NCI-H748 (cell line): ENCODE results near the gene POTEI.
"Not testable (repeated sequence)": the region's sequence is repeated elsewhere in the genome, so short reads cannot be mapped to it uniquely, and the experiment has no call there.

Experiments used
- DNase-seq: peaks from one replicate; lab custom pipeline; 2025; ENCODE audit not compliant: unreplicated experiment; lab: John Stamatoyannopoulos, UW

Gene POTEI

DNA sequence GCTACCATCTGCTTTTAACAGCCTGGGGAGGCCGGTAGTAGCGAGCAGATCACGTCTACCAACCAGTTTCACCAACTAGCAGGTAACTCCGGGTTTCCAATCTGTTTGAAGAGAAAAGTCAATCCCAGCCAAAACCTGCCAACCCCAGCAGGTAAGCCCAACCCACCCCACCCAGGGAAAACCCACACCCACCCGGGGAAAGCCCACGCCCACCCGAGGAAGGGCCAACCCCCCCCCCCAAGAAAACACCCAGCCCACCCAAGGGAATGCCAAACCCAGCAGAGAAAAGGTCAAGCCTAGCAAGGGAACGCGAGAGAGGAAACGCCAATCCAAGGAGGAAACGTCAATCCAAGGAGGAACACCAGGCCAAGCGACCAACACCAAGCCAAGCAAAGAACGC is at the start of gene POTEI:
Gene POTEI, minus strand, starts transcription at position 101 of the 400 bp plus-strand sequence. Its CDS starts 93 bp downstream, at position 8.
- not testable (repeated sequence) for DNase-seq

DNA sequence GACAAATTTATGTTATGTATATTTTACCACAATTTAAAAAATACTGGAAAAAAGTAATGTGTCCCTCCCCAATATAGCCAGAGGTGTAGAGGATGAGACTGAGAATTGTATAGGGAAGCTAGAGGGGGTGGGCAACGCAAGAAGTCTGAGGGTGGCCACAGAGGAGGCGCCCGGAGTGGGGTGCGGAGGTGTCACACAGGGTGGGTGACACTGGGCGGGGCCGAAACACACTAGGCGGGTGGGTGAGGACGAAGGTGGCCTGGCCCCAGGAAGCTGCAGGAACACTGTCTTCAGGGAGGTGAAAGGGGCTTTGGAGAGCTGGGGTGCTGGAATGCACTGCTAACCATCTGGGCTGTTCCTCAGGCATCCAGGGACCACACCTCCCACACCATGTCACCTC is 47.3 kb upstream of the POTEI start:
- not testable (repeated sequence) for DNase-seq

DNA sequence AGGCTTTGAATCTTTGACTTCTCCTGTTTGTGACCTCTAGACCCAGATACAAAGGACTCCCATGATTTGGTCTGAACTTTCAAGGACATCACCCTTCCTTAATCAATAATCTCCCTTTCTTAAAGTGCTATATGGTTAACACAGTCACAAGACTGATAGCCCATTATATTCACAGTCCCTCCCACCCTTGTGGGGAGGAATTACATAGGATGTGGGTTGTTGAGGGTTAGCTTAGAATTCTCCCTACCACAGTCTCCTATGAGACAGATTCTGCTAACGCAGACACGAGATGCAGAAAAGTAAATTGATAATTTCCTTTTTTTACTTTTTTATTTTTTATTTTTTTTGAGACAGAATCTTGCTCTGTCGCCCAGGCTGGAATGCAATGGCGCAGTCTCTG is 45.0 kb upstream of the POTEI start:
- DNase-seq: not testable (repeated sequence)

DNA sequence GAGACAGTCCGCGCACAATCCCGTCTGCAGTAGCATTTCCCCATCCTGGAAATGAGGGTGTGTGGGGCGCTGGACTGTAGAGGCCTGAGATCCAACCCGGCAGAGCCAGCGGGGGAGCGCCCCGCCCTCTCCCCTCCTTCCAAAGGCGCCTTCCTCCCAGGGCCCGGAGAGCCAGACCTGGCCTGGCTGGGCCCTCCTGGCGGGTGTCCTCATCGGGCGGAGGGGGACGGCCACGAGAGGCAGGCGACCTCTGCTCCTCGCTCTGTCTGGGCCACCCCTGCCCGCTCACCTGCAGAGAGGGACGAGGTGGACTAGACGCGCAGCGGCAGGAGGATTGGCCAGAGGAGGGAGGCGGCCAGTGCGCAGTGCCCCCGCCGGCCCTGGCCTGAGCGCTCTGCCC is 40.3 kb upstream of the POTEI start:
- not testable (repeated sequence) for DNase-seq

DNA sequence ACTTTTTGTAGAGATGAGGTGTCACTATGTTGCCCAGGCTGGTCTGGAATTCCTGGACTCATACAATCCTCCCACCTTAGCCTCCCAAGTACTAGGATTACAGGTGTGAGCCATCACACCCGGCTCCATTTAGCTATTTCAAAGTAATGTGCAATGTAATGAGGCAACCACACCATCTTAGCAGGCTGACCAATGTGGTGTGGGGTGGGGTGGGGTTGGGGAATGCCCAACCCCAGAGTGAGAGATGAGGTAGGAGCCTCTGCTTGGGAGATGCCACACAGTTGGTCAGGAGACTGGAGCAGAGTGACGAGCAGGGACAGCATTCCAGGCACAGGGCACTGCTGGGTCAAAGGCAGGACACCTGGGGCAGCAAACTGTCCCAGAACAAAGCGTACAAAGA is 39.3 kb upstream of the POTEI start:
- not testable (repeated sequence) for DNase-seq

DNA sequence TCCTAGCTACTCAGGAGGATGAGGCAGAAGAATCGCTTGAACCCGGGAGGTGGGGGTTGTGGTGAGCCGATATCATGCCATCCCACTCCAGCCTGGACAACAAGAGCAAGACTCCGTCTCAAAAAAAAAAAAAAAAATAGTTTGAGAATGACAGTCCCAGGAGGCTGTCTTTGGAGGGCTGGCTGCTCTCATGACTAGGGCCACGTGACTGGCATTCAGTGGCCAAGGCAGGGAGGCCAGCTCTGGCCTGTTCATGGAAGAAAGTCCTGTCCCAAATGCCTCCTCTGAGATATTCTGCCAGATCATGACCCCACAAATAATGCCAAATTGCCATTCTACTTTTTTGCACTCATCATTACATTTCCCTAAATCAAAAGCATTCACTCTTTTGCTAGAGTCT is 35.9 kb upstream of the POTEI start:
- DNase-seq: not testable (repeated sequence)

DNA sequence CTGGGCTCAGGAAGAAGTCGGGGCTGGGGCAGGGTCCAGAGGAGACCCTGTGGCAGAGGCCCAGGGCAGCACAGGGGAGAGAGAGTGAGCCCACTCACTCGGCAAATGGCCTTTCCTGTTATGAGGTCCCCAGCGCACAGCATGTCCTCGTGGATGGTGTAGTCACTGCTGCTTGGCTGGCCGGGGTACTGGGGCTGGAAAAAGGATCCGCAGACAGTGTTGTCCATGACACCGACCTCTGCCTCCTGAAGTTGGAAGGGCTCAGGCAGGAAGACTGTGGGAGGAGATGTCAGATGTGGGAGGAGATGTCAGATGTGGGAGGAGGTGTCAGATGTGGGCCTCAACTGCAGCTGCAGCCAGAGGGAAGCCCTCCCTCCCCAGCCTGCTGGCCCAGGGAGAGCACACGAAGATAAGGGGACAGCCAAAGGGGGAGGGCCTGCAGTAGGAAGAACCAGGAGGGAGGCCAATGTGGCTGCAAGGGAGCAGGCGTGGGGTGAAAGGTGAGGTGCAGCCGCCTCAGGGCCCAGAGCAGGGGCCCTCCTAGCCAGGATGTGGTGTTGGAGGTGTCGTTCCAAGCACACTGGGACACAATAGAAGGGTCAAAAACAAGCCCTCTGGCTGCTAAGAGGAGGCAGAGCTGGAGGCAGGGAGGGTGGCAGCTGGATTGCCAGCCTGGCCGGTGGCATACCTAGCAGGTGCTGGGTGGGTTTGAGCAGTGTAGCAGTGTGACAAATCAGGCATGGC is 34.8 kb upstream of the POTEI start:
- DNase-seq: not testable (repeated sequence)

DNA sequence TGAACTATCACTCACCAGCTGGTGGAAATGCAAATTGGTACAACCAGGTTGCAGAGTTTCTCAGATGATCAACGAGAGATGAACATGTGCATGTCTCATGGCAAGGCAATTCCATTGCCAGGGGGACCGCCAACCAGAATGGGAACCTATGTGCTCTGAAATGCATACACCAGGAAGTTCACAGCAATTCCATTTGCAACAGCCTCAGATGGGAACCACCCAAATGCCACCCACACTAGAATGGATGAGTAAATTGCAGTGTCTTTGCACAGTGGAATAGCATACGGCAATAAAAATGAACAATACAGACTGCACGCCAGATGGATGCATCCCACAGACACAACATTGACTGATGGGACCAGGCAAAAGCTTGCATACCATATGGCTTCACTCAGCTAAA is 33.7 kb upstream of the POTEI start:
- not testable (repeated sequence) for DNase-seq

DNA sequence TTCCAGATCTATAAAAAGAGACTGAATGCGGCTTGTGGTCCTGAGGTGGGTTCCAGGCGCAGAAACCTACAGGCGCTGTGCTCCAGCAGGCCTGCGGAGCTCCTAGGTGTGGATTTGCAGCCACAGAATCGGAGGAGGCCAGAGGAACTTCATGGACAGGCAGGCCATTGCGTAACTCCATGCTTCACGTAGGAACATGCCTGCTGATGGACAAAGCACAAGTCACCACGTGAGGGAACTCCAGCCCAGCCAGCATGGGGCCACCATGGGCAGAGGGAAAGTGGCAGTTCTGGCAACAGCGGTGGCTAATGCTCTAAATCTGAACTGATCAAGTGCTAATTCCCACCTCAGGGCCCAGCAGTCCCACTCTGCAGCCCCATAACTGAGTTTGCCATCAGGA is 29.1 kb upstream of the POTEI start:
- DNase-seq: not testable (repeated sequence)

DNA sequence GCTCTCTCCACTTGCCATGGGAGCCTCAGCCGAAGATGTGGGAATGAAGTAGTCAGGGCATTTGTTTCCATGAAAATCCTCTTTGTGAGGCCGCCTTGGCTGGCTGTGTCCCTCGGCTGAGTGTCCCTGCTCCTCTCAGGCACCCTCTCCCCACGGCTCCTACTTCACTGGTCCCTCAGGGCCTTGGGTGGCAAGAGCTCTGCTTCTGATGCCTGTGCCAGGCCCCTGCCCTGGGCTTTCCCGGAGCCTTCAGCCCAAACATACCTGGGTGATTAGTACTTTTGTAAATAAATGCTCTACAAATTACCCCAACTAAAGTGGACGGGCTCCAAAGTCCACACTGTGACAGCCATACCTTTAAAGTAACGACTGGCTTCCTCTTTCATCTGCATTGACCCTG is 27.5 kb upstream of the POTEI start:
- not testable (repeated sequence) for DNase-seq

DNA sequence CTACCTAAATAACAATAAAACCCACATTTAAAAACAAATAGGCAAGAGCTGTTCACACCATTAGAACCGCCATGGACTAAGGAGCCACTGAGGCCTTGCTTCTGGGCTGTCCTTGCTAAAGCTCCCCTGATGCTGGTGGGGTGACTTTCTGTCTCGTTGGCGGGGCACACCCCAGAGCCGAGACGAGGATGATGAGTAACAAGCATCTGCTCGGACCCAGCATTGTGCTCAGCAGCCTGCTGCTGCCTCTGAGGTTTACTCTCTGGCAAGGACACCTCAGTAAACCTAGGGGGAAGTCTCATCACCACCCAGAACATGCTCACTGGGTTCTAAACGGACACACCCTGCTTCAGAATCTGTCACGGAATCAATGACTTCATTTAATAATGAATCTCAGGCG is 22.5 kb upstream of the POTEI start:
- DNase-seq: not testable (repeated sequence)

DNA sequence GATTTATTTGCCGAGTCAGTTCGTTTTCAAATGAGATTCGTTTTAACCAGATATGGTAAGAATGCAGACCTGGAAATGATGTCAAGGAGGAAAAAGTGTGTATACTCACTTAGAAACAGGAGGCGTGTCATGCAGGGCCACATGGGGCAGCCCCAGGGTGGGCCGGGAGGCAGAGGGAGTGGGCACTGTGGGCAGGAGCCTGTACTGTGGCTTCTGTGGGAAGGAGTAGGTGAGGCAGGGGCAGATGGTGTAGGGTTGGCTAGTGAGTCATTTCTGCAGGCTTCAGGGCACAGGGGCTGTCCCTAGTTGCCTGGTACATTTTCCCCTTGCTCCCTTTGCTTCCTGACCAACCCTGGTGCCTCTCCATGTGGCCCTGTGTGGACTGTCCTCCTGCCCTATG is 22.1 kb upstream of the POTEI start:
- not testable (repeated sequence) for DNase-seq

DNA sequence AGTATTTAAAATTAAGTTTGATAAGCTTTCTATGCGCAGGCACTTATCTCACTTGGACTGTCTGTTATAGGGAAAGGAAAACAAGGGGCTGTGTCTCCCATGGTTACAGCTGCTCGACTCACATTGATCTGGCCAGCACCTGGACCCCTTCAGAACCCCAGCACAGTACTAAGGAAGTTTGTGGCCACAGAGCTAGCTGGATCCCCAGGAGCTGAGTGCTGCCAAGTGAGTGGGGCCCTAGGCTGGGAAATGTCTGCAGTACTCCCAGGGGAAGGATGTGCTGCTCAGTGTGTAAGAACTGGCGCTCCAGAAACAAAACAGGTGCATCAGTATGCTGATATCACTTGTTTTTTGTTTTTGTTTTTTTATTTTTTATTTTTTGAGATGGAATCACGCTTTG is 21.1 kb upstream of the POTEI start:
- not testable (repeated sequence) for DNase-seq

DNA sequence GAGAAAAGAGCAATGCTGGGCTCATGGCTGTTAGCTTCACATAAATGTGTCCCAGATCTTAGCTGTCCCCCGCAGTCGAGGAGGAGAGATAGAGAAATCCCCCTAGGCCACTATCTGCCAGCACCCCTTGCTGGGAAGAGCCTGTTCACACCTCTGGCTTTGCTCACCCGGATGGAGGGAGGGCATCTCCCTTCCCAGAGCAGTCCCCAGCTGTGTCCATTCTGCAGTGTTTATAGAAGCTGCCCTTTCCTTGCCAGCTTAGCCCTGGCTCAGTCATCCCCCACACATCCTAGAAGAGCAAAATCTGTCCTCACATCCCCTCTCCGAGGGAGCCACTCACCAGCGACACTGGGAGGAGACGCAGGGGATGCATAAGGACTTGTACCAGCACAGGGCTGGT is 20.4 kb upstream of the POTEI start:
- DNase-seq: not testable (repeated sequence)

DNA sequence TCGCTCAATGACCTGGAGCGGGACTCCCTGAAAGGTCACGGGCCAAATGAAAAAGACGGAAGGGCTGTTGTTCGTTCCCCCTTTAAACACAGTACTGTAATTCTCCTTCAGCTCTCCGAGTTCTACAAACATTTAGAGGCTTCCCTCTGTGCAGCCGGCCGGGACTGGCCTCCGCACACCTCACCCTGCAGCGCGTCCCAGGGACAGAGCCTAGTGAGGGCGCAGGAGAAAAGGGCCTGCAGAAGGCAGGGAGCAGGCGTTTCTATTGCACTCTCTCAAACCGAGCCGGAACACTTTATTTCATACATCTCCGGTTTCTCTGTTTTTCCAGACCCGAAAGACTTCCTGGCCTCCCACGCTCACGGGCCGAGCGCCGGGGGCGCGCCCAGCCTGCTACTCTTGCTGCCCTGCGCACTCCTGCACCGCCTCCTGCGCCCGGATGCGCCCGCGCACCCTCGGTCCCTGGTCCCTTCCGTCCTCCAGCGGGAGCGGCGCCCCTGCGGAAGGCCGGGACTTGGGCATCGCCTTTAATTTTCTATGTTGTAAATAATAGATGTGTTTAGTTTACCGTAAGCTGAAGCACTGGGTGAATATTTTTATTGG is 18.3 kb upstream of the POTEI start:
- not testable (repeated sequence) for DNase-seq

DNA sequence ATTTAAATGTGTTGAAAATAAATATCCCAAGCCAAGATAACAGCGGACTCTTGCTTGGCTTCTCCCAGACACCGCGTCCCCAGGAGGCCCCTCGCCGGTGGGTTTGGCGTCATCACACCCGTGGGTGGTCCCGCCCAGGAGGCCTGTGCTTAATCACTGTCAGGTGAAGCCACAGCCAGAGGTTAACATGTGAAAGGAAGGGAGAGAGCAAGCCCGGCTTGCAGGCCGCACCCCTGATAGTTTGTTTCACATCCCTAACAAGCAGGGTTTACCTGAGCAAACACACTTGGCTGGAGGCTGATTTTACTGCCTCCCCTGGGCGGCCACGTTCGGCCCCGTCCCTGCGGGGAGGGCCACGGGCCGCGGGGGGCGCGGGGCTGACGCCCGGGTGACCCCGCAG is 13.3 kb upstream of the POTEI start:
- not testable (repeated sequence) for DNase-seq

DNA sequence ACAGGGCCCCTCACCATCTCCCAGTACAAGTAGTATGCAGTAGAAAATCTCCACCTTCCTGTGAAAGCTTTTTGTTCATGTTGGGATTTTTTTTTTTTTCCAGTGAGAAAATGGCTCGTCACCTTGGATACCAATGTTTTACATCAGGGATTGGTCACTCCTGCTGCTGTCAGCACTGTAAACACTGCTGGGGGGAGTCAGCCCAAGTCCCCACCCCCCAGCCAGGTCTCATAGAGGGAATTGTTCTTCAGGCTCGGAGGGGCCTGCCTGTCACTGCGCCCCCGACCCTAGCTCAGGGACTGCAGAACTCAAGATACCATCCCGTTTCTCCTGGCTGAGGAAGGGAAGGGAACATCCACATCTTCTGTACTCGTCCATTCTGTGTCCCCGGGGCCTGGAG is 11.9 kb upstream of the POTEI start, which contains the start of gene CFC1B:
Gene CFC1B, plus strand, starts transcription at position 231 of the 400 bp plus-strand sequence. CDS start 263 bp downstream, outside the sequence.
- DNase-seq: not testable (repeated sequence)

DNA sequence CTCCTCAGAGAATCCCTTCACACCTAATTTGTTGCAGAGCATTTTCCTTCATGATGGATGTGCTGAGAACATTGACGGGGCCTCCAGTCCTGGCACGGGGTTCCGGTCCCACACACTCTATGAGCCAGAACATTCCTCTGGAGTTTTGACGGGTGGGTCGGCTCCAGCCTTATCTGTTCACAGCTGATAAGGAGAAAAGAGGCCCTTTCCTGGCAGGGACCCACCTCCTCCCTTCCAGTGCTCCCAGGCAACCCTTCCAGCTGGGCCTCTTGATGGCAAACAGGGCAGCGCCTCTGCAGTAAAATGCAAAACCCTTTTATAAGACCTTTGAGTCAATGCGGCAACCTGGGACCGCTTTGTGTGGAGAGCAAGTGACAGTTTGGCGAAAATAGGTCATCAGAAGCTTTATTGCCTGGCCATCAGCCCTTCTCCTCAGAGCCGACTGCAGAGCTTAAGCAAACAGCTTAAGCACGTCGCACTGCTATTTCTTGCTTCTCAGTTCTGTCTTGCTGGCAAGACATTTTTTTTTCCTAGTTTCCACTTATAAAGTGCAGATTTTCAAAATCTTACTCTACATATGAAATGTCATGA is 9.5 kb upstream of the POTEI start:
- DNase-seq: not testable (repeated sequence)

DNA sequence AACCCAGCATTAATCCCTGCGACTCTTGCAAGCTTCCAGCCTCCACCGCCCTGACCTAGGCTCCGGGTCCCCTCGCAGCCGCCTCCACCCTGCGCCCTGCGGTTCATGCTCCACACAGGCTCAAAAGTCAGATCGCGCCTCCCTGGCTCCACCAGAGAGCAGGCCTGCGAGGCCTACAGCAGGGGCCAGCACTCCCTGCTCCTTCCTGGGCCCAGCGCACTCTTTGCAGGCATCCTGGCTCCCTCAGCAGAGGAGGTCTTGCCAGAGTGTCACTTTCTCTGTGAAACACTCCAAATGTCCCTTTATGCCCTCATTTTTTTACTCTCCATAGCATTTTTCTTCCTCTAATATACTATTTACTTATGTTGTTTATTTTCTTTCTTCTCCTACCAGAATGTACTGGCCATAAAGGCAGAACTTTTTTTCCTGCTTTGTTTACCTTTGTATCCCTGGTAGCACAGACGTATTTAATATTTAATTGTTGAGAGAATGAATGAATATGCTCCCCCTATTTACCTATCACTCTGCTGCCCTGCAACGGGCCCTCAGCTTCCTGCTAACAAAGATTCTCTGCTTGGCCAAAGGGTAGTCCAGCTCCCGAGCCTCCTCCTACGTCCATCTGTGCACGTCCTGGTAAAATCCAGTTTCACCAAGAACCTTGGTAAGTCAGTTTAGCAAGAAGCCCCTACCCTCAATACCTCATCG is 2.8 kb upstream of the POTEI start:
- not testable (repeated sequence) for DNase-seq

DNA sequence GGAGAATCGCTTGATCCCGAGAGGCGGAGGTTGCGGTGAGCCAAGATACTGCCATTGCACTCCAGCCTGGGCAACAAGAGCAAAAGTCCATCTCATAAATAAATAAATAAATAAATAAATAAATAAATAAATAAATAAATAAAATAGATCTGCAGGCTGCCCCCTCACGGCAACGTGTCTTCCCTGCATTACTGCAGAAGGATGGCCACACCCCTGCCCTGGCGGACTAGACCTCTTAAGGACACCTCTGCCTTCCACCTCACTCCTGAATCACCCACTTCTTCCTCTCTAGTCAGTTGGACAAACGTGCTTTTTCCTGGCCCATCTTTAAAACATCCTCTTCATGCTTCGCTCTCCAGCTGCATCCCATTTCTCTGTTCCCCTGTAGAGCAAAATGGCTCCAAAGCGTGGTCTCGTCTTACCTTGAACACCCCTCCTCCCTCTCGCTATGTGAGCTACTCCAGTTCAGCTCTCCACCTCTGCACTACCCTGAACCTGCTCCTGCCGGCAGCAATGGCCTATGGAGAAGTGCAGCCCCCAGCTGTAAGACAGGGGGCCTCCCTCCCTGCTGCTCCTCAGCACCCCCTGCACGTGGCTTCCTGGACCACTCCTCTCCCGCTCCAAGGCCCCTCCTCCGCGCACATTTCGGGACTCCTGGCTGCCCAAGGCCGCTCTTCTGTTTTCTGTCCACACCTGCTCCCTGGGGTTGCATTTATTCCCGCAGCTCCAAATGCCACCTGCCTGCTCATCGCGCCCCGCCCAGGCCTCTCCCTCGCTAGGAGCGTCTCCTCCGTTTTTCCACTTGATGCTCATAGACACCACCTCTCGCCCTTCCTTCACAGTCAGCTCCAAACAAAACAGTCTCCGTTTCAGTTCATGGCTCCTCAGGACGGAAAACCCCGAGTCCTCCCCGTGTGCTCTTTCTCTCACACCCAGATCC is 1.9 kb upstream of the POTEI start:
- DNase-seq: not testable (repeated sequence)
